ENCODE results near the gene IQGAP3.

- no peak for TF ChIP-seq TCF12 (IDR thresholded peaks at IDR 0.05)
- no peak for TF ChIP-seq RAD21 (IDR thresholded peaks at IDR 0.05; ENCODE audit: low read length)
Observed at GRCh38 chr1:156549831-156550230, 22.5 kb downstream of the IQGAP3 start.
